Panc1 (cell line): ENCODE results near the gene MYH11. TPM values are rescaled to one million over a fixed set of nuclear protein-coding genes. Genes with fewer than 3 reads are reported as not detected.

Experiments used
- ATAC-seq: fragments of 200-7000 bp; cut with Tn5 transposase; 2 replicates; pipeline ENCODE4 v1.9.1; 2020; ENCODE audit warnings: mild to moderate bottlenecking, moderate library complexity
- BruUV-seq: library from RNA; stranded (reverse); fragments of 400-500 nt; replicated peaks from 2 replicates; lab custom pipeline; 2021; lab: Mats Ljungman, UMichigan
- CTCF ChIA-PET: fragments of 300-600 bp; sonication (Branson Sonifier 250); formaldehyde crosslinking; loops from one replicate; lab custom pipeline; 2022; ENCODE audit warnings: antibody characterized with exemption; lab: Charles Lee
- POLR2A ChIA-PET: fragments of 300-600 bp; sonication (Branson Sonifier 250); formaldehyde crosslinking; loops from one replicate; lab custom pipeline; 2022; ENCODE audit warnings: antibody characterized with exemption; lab: Charles Lee
- DNase-seq: peaks from one replicate; pipeline ENCODE4 v3.0.0-alpha.2; 2010; ENCODE audit warnings: low read depth, low spot score
- H3K27ac ChIP-seq: 2 replicates; pipeline ENCODE4 v1.5.1; 2011; ENCODE audit warnings: mild to moderate bottlenecking, low read length, inconsistent platforms
- H3K27me3 ChIP-seq: fragments of 200-500 bp; sonication (Bioruptor generic); 2 replicates; pipeline ENCODE4 v1.6.0; 2014; ENCODE audit warnings: low read length, inconsistent platforms; ENCODE audit not compliant: control insufficient read depth, insufficient read depth
- H3K36me3 ChIP-seq: fragments of 200-500 bp; sonication (Bioruptor generic); 2 replicates; pipeline ENCODE4 v1.5.1; 2014; ENCODE audit warnings: inconsistent platforms, mild to moderate bottlenecking, low read length, moderate library complexity; ENCODE audit not compliant: control insufficient read depth, insufficient read depth
- H3K4me1 ChIP-seq: 2 replicates; pipeline ENCODE4 v1.5.1; 2011; ENCODE audit warnings: inconsistent platforms, mild to moderate bottlenecking, low read length, moderate library complexity; ENCODE audit not compliant: control insufficient read depth, insufficient read depth
- H3K4me3 ChIP-seq, 2 experiments: 2 replicates each; pipeline ENCODE4 v1.5.1; 2011 to 2012; ENCODE audit warnings: low read depth in 2 of 2, low read length in 2 of 2, mild to moderate bottlenecking in 2 of 2, inconsistent platforms in 1 of 2, moderate library complexity in 1 of 2
- H3K9me3 ChIP-seq: fragments of 200-500 bp; sonication (Bioruptor generic); 2 replicates; pipeline ENCODE4 v1.5.1; 2014; ENCODE audit warnings: low read depth, mild to moderate bottlenecking, inconsistent platforms, low read length, moderate library complexity; ENCODE audit not compliant: control insufficient read depth, insufficient read depth
- CTCF ChIP-seq: fragments of 450-650 bp; IDR thresholded peaks from 2 replicates; pipeline ENCODE4 v1.5.1; 2017; ENCODE audit warnings: mild to moderate bottlenecking
- POLR2AphosphoS5 ChIP-seq: IDR thresholded peaks from 2 replicates; pipeline ENCODE4 v1.6.1; 2012; ENCODE audit warnings: mild to moderate bottlenecking, low read depth, low read length, moderate library complexity
- REST ChIP-seq, 2 experiments: IDR thresholded peaks; 2 replicates each; pipeline ENCODE4 v1.6.1; 2011 to 2012; ENCODE audit warnings: low read depth in 2 of 2, control low read depth in 1 of 2, low read length in 1 of 2, mild to moderate bottlenecking in 1 of 2, moderate library complexity in 1 of 2; ENCODE audit not compliant: insufficient read depth in 1 of 2
- SIN3A ChIP-seq: IDR thresholded peaks from 2 replicates; pipeline ENCODE4 v1.6.1; 2012; ENCODE audit warnings: low read depth, mild to moderate bottlenecking, low read length, moderate library complexity, borderline replicate concordance; ENCODE audit not compliant: insufficient read depth
- TCF7L2 ChIP-seq: IDR thresholded peaks from 2 replicates; pipeline ENCODE4 v1.6.1; 2011; ENCODE audit warnings: mild to moderate bottlenecking, low read depth, low read length, inconsistent platforms
- in situ Hi-C: cut with HindIII; loops from 2 replicates; pipeline ENCODE4 v1.10.0; 2016; ENCODE audit warnings: low sequenced_read_pairs, low pct_unique_long_range_greater_than_20kb
- intact Hi-C: fragments of 100-400 bp; cut with micrococcal nuclease; formaldehyde crosslinking; loops from one replicate; pipeline ENCODE4 v1.10.0; 2022; ENCODE audit not compliant: unreplicated experiment
- total RNA-seq: library from RNA; stranded (reverse); gene quantifications from one replicate; pipeline ENCODE4 v1.2.1, GENCODE V29; 2021; ENCODE audit not compliant: unreplicated experiment

Gene MYH11
- total RNA-seq, 1 experiment from 2014 or later = 0.51 TPM

- BruUV-seq = no TSS peak
- in situ Hi-C loops = no loop called here
- peaks cover 36% of the 10 kb centered on the region for H3K4me1 ChIP-seq
- H3K4me3 ChIP-seq = no peak overlapping the region
- no peaks in the 10 kb centered on the region for H3K27me3 ChIP-seq
- no peaks in the 10 kb centered on the region for H3K9me3 ChIP-seq
- DNase-seq (no peak), ATAC-seq (no peak)
- CTCF ChIA-PET = no interaction called here
- peaks cover 26% of the 10 kb centered on the region for H3K36me3 ChIP-seq
- POLR2A ChIA-PET = no interaction called here
- TF ChIP-seq CTCF = no peak
- no peak for TF ChIP-seq SIN3A
- TF ChIP-seq REST (IDR thresholded peaks at IDR 0.05; ENCODE audit: insufficient read depth in 1 of 2, low read depth in 2 of 2, low read length in 1 of 2) = no peak
- no peak for TF ChIP-seq POLR2AphosphoS5
- no peak for TF ChIP-seq TCF7L2
- intact Hi-C loops = no loop called here
- no peak overlapping the region for H3K27ac ChIP-seq
Observed at GRCh38 chr16:15881794-15882379, 25.1 kb upstream of the MYH11 start.

GRCh38 chr16:15880434-15881308 is 23.8 kb upstream of the MYH11 start:
- ChIA-PET CTCF (no interaction called here), POLR2A (interaction anchor here (0.6 kb wide), 1 partner anchor 84 kb away, joined by 3 read pairs; no protein-coding TSS in a partner anchor)
- intact Hi-C loops (no loop called here), in situ Hi-C loops (no loop called here)
- Histone ChIP-seq H3K9me3 (no peaks in the 10 kb centered on the region), H3K36me3 (peaks cover 26% of the 10 kb centered on the region), H3K4me3 (no peak overlapping the region), H3K27me3 (no peaks in the 10 kb centered on the region), H3K27ac (peak overlapping the region; percentile 54), H3K4me1 (peaks cover 24% of the 10 kb centered on the region)
- DNase-seq (no peak), ATAC-seq (no peak)
- no TSS peak for BruUV-seq
- no peak for TF ChIP-seq POLR2AphosphoS5
- TF ChIP-seq REST (IDR thresholded peaks at IDR 0.05; ENCODE audit: insufficient read depth in 1 of 2, low read depth in 2 of 2, low read length in 1 of 2) = no peak
